K562 (cell line): ENCODE measurements around the gene FHIP2A.
"Not testable (repeated sequence)": the region's sequence is repeated elsewhere in the genome, so short reads cannot be mapped to it uniquely, and the experiment has no call there.

Source experiments
- ELK1 ChIP-seq: sonication (generic); formaldehyde crosslinking; IDR thresholded peaks from 2 replicates; pipeline ENCODE4 v1.8.1; 2022; ENCODE audit warnings: missing genetic modification reagents
- NFE2 ChIP-seq: IDR thresholded peaks from 2 replicates; pipeline ENCODE4 v1.6.1; 2014; ENCODE audit warnings: antibody characterized with exemption, low read depth
- POLR2AphosphoS2 ChIP-seq: IDR thresholded peaks from 2 replicates; pipeline ENCODE4 v1.6.1; 2012; ENCODE audit warnings: low read length, improper control_type of control experiment
- RAD21 ChIP-seq, 2 experiments: fragments of 250-450 bp in 1 of 2; fragments of 450-650 bp in 1 of 2; sonication (Bioruptor Pico) in 1 of 2; formaldehyde crosslinking in 1 of 2; IDR thresholded peaks in 1 of 2; conservative IDR thresholded peaks in 1 of 2; 2 replicates each; pipeline versions ENCODE4 v1.4.0 to v1.8.0; 2020 to 2022; ENCODE audit warnings: mild to moderate bottlenecking in 2 of 2, moderate library complexity in 1 of 2
- TBP ChIP-seq: optimal IDR thresholded peaks from 2 replicates; pipeline ENCODE3; 2011; ENCODE audit warnings: low read depth, low read length, improper control_type of control experiment
- YY1 ChIP-seq, 3 experiments: IDR thresholded peaks; 2 replicates each; pipeline ENCODE4 v1.6.1; 2011; ENCODE audit warnings: low read length in 2 of 3, mild to moderate bottlenecking in 2 of 3, moderate library complexity in 2 of 3, borderline replicate concordance in 1 of 3, control low read depth in 1 of 3, low read depth in 1 of 3; ENCODE audit not compliant: insufficient read depth in 3 of 3, insufficient replicate concordance in 2 of 3, control insufficient read depth in 1 of 3, insufficient read length in 1 of 3; ENCODE audit errors: extremely low read depth in 1 of 3
- ZFP36 ChIP-seq: fragments of 150-350 bp; IDR thresholded peaks from 2 replicates; pipeline ENCODE4 v1.6.1; 2018; ENCODE audit warnings: low read length, low read depth; ENCODE audit not compliant: partially characterized antibody

GRCh38 chr10:114775082-114775481, 46.5 kb upstream of the FHIP2A start:
- not testable (repeated sequence) for TF ChIP-seq NFE2; RAD21 (CRISPR knock-in tag; conservative IDR thresholded peaks at IDR 0.05 in 1 of 2, IDR thresholded peaks at IDR 0.05 in 1 of 2); ZFP36; YY1 (IDR thresholded peaks at IDR 0.05; ENCODE audit: borderline replicate concordance in 1 of 3, control insufficient read depth in 1 of 3, extremely low read depth in 1 of 3, insufficient read depth in 3 of 3, insufficient read length in 1 of 3, insufficient replicate concordance in 2 of 3, low read depth in 1 of 3, low read length in 2 of 3); TBP; ELK1 (CRISPR knock-in tag); POLR2AphosphoS2
